Right ventricle myocardium superior (tissue), 1 donor: Measurements from ENCODE around the gene GRK2. TPM values are rescaled to one million over a fixed set of nuclear protein-coding genes. Genes with fewer than 3 reads are reported as not detected.

Source experiments
- ATAC-seq: fragments of 200-7000 bp; cut with Tn5 transposase; one replicate; pipeline ENCODE4 v1.9.1; 2020; ENCODE audit warnings: mild to moderate bottlenecking; ENCODE audit not compliant: poor library complexity
- DNase-seq: peaks from one replicate; pipeline ENCODE4 v3.0.0-alpha.2; 2020
- intact Hi-C: fragments of 100-400 bp; cut with DNase I; formaldehyde crosslinking; loops from one replicate; pipeline ENCODE4 v1.11.2; 2022
- total RNA-seq: library from RNA; stranded (reverse); fragmentation: NEBNext Ultra II Directional; extraction: Animal tissue kit (Norgen Biotek cat#: 25700); gene quantifications from one replicate; pipeline ENCODE4 v1.2.1, GENCODE V29; 2021
- donor health status: DM: no; HTN: yes; CAD: no; lungs with severe emphysema.

Gene GRK2
- total RNA-seq, 1 donor from 2014 or later = 53.4 TPM

DNA sequence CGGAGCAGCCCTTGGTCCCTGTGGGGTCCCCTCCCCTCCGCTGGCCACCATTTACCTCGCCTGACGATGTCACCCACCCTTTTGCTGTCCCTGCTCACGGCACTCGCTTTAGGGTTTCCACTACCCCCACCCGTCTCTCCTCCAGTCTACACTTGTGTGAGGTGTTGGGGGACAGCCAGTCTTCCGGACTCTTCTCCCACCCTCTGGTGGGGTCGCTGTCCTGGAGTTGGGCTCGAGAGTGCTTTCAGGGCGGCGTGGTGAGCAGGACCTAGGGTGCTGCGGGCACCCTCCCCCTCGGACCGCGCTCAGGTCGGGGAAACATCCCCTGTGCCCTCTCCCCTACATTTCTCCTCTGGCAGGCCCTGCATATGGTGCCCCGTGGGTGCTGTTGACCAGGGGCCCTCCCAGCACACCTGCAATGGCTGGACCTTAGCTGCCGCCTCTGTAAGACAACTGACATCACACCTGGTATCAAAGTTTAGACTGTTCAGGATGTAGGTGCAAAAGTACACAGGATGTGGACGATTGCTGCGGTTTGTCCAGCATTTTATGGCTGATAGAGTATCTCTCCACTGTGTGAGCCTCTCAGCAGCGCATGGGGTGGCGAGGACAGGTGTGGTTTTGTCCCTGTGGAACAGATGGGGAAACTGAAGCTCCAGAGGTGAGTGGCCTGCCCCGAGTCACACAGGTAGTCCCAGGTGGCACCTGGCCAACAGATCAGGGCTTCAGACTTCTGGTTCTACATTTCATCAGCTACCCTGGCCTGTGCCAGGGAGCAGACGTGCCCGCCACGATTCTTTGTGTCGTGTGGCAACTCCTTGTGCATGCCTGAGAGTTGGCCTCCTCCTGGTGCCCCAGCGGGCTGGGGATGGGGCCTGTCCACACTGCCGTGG is 1.2 kb downstream of the GRK2 start:
- intact Hi-C loops = loop anchor here (5.0 kb wide), 1 partner anchor 35 kb away; the partner anchor contains the start of gene SSH3
- DNase-seq (peak; percentile 56), ATAC-seq (no peak)

DNA sequence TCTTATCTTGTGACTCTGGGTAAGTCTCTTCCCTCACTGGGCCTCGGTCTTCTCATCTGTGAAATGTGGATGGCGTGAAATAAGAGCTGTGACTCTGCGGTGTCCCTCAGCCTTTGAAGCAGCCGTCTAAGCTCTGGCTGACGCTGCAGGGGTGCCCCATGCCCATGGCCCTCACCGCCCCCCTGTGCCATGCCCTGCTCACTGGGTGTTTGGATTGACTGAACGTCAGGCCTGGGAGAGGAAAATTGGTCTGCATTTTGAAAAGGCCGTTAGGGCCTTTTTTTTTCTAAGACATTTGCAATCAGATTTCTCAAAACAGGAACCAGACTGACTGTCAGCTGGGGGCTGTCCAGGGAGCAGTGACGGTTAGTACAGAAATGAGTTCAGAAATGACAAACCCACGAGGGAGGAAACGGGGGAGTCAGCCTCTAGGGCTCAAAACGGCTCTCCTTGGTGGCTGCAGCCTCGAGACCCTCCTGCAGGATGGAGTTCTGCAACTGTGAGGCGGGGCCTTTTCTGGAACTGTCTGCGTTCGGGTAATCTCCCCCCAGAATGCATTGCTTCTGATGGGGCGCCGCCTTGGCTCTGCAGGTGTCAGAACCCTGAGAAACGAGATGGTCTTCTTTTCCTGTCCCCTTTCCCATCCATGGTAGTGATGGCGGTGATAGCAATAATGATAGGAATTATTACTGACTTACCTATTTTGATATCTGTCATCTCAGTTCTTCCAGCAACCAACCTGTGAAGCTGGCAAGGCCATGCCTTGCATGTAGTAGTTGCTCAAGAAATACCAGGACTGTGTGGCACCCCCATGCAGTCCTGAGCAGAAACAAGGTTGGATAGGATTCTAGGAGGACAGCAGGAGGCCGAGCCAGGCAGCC is 2.0 kb downstream of the GRK2 start:
- ATAC-seq = no peak
- intact Hi-C loops = loop anchor here (5.0 kb wide), 1 partner anchor 34 kb away; the partner anchor contains the start of gene SSH3
- peak; percentile 52 for DNase-seq

DNA sequence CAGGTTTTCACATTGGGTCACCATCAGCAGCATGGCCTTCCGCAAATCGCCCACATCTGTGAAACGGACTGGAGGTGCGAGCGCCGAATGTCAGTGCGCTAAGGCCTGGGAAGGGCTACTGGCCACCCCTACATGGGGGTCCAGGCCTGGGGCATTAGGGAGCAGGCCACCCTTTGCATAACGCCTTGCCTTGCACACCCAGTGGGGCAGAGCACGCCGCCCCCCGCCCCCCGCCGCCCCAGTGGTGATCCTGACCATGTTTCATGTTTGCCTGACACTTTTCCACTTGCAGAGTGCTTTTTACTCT is 2.6 kb downstream of the GRK2 start:
- intact Hi-C loops = loop anchor here (5.0 kb wide), 1 partner anchor 33 kb away; the partner anchor contains the start of gene SSH3
- ATAC-seq (no peak), DNase-seq (no peak)

DNA sequence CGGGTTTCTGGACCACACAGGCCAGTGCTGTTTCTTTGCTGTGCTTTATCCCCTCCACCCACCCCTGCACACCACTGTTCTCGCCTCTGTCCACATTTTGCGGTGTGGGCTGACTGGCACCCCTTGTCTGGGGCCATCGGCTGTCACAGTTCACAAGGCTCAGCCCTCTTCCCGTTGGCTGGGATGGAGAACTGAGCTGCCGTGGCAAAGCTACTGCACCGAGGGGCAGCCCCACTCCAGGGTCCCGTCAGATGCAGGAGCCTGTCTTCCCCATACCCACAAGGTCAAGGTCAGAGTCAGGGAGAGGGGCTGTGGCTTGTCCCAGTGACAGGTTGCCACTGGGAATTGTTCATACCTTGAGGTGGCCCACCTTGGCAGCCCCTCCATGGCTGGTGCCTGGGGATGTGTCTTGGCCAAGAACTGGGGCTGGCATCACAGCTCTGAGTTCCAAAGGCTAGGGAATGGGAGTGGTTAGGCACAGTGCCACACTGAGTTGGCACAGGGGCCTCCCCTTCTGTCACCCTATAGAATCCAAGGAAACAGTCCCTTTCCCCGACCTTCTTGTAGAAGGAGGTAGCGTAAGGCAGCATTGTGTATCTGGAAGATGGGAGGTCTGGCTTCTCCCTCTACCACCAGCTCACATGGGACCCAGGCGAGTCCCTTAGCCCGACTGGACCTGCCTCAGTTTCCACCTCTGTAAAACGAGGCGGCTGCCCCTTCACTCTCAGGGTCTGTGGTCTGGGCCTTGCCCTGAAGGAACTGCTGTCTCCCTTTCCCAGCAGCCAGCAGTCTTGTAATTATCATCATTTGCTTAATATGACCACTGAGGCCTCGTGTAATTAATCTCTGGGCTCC is 3.4 kb downstream of the GRK2 start:
- peak; percentile 70 for DNase-seq
- no peak for ATAC-seq

DNA sequence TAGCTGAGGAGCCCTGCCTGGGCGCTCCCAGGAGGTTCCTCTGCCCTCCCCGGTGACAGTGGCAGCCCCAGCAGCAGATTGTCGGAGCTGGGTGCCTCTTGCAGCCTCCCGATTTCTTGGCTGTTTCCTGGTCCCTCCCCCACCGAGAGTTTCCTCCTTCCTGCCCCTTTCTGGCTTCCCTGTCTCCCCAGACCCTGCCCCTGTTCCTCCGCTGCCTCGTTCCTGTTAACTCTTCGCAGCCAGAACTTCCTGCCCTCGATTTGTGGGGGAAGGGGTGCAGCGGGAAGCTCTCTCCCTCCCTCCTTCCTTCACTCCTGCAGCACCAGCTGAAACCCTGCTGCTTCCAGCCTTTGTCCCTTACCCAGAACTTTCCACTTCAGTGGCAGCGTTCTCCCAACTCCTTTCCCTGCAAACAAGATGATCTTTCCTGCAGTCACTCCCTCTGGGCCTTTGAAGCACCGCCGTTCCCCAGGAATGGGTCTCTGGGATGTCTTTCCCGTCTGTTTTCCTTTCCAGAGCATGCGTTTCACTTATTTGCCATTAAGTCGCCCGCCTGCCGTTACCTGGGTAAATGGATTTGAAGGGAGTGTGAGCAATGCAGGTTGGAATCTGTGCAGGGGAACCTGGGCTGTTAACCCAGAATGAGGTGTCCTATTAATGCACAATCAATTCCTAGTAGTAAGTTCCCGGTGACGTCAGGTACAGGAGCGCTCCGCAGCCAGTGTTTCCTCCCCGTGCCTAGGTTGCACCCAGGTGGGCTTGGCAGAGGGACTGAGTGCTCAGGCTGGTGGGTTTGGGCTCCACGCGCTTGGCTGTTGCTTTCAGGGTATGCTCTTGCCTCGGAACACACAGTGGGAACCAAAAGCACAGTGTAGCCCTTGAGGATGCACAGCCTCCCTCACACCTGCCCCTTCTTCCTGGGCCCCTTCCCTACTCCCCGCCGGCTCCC is 4.3 kb downstream of the GRK2 start:
- DNase-seq (peak; percentile 80), ATAC-seq (peak; percentile 21)
- intact Hi-C loops = no loop called here

More for the DNA sequence above, 3.4 kb downstream of the GRK2 start:
- intact Hi-C loops = loop anchor here (5.0 kb wide), 1 partner anchor 33 kb away; the partner anchor contains the start of gene SSH3

DNA sequence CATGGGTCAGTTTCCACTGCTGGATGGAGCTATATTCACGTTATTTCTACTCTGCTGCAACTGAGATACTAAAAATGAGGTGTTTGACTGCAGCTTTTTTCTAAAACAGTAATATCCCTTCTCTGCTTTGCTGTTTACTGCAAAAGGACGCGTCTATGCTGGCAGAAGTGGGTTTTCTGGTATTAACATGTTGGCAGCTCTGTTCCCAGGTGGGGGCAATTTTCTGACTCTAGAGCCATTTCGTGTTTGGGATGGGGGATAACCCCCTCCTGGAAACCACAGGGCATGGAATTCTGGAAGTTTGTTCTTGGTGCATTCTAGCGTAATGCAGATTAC is 4.9 kb downstream of the GRK2 start:
- ATAC-seq (no peak), DNase-seq (no peak)
- intact Hi-C loops = no loop called here

DNA sequence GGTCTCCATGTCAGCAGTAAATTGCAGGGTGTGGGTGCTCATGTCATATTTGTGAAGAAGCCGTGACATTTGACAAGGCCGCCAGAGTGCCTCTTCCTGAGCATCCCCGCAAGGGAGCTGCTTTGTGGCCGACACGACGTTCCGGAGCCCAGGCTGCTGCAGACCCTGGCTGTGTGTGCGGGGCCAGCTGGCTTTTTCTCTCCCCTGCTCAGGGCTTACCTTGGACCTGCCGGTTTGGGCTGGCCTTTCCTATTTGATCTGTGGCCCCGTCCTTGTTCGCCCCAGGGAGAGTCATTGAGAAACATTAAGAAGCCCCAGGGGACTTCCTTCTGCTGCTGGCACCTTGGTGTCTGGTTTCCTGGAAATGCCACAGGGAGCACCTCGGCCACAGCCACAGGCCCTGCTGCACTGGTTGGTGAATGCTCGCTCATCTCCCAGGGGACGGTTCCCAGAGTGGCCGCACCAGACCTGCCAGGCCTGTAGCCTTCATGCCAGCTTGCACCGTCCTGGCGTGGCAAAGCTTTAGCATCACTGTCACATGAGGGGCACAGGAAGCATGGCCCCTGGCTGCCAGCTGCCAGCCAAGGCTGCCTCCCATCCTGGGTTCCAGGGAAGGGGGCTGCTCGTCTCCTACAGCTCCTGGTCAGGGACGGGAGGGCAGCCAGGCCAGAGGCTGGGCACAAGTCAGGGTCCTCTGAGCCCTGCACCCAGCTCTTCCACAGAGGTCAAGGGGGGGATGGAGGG is 5.4 kb downstream of the GRK2 start:
- intact Hi-C loops = no loop called here
- peak; percentile 54 for DNase-seq
- ATAC-seq = no peak

DNA sequence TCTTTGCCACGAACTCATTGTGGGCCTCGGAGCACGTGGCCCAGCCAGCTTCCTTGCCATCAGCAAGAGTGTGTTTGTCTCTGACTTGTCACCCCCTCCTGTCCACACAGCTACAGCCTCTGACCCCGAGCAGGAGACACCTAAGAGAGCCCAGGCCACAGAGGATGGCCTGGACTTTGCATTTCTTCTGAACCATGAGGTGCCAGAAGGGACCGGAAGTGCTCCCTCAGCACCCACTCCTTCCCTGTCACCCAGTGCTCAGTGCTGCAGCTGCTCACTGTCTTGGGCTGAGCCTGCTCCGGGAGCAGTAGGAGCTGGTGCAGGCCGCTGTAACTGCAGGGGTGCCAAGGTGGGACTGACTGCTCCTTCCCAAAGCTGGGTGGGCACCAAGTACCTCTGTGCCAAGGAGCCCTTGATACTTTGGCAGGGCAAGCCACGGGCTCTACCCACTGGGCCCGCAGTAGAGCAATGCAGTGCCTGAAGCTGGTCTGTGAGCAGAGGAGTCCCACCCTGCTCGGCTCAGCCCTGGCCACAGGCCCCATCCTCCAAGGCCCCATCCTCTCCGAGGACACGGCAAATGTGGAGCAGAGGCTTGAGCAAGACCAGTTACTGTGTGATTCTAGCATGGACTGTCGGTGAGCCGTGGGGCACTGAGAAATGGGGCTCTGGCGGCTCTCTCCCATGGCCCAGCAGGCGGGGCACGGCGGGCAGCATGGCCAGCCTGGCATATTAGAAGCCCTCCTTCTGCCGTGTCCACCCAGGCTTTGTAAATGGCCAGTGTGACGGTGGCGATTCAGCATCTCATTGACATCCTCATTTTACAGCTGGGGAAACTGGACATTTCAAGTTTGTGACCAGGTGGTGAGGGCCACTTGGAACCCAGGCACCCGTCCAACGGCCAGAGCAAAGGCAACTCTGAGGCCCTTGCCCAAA is 6.3 kb downstream of the GRK2 start:
- DNase-seq = peak; percentile 61
- intact Hi-C loops = no loop called here
- ATAC-seq = no peak

DNA sequence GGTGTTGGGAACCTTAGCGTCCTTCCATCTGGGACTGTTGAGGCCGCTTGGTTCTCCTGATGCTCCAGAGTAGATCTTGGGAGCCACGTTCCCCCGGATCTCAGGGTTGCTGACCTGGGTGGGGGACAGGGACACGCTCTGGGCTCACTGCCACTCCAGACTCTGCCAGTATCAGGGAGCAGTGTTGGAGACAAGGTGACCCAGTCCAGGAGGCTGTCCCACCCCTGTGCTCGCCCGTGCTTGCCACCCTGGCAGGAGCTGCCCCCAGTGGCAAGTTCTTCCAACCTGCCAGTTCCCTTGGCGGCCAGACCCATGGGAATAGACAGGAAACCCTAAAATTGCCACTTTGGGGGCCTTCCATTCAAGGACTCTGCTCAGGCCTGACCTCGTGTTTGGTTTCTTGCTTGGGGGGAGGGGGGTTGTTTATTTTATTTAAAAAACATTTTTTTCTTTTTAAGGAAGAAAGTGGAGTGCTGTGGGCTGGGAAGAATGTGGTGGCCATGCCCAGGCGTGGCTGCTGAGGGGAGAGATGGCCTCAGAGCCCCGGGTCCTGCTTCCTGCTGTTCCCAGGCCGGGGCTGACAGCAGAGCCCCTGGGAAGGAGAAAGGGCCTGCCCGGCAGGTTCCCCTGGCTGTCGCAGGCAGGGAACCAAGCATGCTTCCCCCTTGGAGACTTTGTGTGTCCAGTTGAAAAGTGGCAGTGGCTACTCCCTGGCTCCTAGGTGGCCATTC is 7.2 kb downstream of the GRK2 start:
- peak; percentile 39 for DNase-seq

DNA sequence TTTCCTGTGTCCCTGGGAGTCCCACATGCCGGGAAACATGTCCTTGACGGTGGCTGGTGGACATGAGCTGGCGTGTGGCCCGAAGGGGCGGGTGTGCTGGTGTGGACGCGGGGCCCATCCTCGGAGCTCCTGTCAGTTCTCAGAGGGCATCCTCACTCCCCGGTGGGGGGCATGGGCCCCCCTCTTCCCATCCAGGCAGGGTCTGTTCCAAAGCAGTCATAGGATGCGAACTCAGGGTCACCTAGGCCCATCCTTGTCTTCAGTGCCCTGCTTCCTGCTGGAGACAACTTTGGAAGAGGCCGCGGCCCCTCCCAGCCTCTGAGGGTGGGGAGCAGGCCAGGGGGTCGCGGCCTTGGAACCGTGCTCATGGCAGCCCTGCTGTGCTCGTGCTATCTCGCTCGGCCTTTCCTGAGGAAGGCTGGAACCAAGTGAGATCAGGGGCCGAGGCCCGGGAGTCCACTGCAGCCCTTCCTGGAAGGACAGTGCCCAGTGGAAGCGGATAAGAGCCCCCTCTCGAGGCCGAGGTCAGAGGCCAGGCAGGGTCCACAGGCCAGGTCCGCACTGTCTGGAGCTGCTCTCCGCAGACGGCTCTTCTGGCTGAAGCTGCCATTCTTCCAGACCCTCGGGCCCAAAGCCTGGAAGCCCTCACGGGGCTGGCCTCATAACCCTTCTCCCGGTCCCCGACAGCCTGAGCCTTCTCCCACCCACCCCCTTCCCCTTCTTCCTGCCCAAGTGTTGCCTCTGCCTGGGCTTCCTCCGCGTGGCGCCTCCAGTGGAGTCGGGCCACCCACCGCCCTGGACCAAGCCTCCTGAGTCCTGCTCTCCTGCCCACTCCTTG is 8.7 kb downstream of the GRK2 start:
- intact Hi-C loops = no loop called here
- peak; percentile 85 for DNase-seq
- no peak for ATAC-seq

More for the DNA sequence above, 7.2 kb downstream of the GRK2 start:
- peak; percentile 38 for ATAC-seq
- intact Hi-C loops = no loop called here

DNA sequence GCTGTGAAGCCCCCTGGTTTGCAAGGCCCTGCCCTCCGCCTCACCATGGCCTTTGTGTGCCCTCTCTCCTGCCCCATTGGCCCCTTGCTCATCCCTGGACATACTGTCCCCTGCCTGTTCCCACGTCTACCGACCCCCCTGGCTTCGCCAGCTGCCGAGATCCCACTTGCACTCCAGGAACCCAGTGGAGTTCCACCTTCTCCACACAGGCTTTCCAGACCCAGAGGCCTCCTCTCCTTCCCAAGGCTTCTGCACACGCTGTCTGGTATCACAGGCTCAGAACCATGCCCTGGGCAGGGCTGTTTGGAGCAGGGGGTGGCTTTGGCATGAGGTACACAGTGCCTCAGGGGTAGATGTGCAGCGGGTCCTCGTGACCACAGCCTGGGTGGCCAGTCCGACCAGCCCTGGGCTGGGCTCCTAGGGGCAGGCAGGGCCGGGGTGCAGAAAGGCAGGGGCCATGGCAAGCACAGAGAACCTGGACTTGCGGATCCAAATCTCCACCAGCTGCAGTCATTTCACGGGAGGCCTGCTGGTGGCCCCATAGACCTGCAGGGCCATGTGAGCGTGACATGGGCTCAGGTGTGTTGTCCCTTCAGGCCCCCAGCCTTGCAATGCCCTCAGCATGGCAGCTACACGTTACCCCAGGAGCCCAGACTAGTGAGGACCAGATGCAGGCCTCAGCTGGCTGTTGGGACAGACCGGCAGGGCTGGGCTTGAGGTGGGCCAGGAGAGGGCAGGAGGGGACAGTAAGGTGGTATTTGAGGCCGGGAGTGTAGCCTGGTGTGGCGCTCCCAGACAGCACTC is 9.5 kb downstream of the GRK2 start:
- intact Hi-C loops = no loop called here
- ATAC-seq (no peak), DNase-seq (no peak)

DNA sequence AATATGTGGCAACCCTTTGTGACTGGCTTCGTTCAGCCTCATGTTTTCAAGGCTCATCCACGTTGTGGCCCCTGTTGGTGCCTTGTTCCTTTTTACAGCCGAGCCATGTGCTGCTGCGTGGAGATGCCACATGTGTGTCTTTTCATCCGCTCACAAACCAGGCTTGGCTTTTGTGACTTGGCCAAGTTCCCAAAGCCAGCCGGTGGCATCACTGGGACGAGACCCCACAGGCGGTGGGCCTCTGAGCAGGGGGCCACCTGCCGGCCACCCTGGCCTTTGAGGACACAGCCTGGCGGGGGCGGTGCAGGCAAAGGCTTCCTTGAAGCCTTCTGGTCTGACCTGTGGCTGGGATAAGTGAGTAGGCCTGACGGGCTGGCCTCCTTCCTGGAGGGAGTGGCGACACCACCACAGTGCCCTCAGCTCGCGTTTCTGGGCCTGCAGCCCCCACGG is 10.5 kb downstream of the GRK2 start:
- intact Hi-C loops = no loop called here
- peak; percentile 74 for DNase-seq
- ATAC-seq = peak; percentile 16

DNA sequence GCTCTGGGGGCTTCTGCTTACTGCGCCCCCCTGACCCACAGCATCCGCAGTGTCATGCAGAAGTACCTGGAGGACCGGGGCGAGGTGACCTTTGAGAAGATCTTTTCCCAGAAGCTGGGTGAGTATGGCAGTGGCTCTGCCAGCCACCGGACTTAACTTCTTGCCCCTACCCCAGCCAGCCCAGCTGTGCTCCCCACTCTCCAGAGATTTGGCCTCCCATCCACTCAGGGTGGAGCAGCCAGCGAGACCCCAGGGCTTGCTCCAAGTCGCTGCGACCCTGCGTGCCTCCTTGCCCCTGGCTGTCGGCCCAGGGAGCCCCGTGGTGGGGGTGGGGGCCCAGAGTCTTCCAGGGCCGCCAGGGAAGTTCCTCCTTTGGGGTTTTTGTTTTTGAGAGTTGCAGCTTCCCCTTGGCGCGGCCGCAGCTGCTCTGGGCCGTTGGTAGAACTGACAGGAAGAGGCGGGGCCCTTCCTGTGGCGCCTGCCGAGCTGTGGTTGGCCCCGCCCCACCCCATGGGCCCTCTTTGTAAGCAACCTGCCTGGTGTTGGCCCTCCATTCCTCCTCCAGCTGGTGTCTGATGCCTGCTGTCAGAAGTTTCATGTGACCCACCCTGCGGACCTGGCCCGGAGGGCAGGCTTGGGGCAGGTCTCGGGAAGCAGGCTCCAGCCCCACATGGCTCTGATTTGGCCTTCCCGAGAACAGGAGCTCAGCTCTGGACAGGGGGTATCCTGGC is 11.1 kb downstream of the GRK2 start:
- peak; percentile 85 for ATAC-seq
- peak; percentile 96 for DNase-seq
- intact Hi-C loops = no loop called here
